KBM-7 (cell line): ENCODE measurements around the gene BRCA2.

Experiments used
- DNase-seq: peaks from one replicate; pipeline ENCODE4 v3.0.0-alpha.2; 2015
- in situ Hi-C: fragments of 300-500 bp; cut with MboI; formaldehyde crosslinking; loops from 2 replicates; pipeline ENCODE4 v1.14.3; 2020; ENCODE audit warnings: low sequenced_read_pairs, low pct_unique_long_range_greater_than_20kb, mixed read lengths

Gene BRCA2

GRCh38 chr13:32448972-32449371 is 133.7 kb downstream of the BRCA2 start:
- in situ Hi-C loops, result no loop called here
- no peak for DNase-seq
